Esophagus muscularis mucosa (tissue), 4 donors: ENCODE data around the gene ASAP3.

ENCODE experiments used
- EP300 ChIP-seq: sonication (generic); formaldehyde crosslinking; IDR thresholded peaks from one replicate; pipeline ENCODE4 v1.6.1; 2017; ENCODE audit warnings: antibody characterized with exemption
- POLR2A ChIP-seq: fragments of 450-650 bp; IDR thresholded peaks from one replicate; pipeline ENCODE4 v1.6.1; 2017; ENCODE audit warnings: antibody characterized with exemption, moderate library complexity, mild to moderate bottlenecking, low read depth
- POLR2AphosphoS5 ChIP-seq, 2 donors: sonication (generic); formaldehyde crosslinking; IDR thresholded peaks; one replicate each; pipeline ENCODE4 v1.6.1; 2017; ENCODE audit warnings: antibody characterized with exemption in 2 of 2
- TF ChIP-seq, protein P1 (sequence below), 3 experiments: fragments of 200-600 bp in 2 of 3; fragments of 450-650 bp in 1 of 3; sonication (generic) in 2 of 3; IDR thresholded peaks; one replicate each; pipeline ENCODE4 v1.5.1; 2017 to 2019; ENCODE audit warnings: antibody characterized with exemption in 3 of 3, mild to moderate bottlenecking in 2 of 3, moderate library complexity in 1 of 3

GRCh38 chr1:23530747-23531561 is 47.0 kb upstream of the ASAP3 start, which contains the start of gene E2F2:
- TF ChIP-seq POLR2AphosphoS5 (IDR thresholded peaks at IDR 0.05) (peak; percentile 58 to 72), EP300 (no peak), POLR2A (no peak)
- TF ChIP-seq, protein P1, sequence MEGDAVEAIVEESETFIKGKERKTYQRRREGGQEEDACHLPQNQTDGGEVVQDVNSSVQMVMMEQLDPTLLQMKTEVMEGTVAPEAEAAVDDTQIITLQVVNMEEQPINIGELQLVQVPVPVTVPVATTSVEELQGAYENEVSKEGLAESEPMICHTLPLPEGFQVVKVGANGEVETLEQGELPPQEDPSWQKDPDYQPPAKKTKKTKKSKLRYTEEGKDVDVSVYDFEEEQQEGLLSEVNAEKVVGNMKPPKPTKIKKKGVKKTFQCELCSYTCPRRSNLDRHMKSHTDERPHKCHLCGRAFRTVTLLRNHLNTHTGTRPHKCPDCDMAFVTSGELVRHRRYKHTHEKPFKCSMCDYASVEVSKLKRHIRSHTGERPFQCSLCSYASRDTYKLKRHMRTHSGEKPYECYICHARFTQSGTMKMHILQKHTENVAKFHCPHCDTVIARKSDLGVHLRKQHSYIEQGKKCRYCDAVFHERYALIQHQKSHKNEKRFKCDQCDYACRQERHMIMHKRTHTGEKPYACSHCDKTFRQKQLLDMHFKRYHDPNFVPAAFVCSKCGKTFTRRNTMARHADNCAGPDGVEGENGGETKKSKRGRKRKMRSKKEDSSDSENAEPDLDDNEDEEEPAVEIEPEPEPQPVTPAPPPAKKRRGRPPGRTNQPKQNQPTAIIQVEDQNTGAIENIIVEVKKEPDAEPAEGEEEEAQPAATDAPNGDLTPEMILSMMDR (IDR thresholded peaks at IDR 0.05), result peak in 2 of 3 experiments; percentile 13 to 23
